ENCODE data around the gene MYG1. TPM values are rescaled to one million over a fixed set of nuclear protein-coding genes. Genes with fewer than 3 reads are reported as not detected.

Gene MYG1
- total RNA-seq, 1 experiment from 2014 or later = 89.9 TPM

DNA sequence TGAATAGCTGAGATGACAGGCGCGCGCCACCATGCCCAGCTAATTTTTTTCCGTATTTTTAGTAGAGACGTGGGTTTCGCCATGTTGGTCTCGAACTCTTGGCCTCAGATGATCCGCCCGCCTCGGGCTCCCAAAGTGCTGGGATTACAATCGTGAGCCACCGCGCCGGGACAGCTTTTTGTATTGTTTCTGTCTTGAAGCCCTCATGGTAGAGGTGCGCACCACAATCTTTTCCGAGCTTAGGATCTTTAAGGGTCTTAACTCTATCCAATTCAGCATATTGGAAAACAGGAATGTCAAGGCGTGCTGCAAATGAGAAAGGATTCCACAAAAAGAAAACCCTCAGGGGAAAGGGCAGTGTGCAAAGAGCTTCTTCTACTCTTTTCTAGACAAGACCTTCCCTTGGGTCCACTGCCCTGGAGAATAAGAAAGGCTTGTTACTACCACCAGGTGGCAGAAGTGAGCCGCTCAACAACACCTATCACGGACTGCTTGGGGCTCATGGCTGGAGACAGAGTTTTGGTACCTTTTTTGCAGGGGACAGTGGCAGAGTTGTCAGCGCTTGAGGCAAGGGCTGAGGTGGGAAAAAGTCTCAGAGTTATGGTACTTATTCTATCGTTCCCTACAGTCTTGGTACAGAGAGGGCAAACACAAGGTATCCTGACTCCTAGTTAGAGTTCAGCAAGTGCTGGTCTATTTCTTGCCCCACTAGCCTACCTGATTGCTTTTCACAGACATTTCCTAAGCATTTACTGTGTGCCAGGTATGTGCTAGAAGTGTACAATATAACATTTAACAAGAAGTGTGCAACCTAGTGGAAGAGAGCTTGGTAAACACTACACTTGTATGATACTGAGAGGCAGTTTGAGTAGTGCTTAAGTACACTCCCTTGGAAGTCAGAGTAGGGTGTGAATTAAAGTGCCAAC lies 53.1 kb downstream of the MYG1 start:
- no peaks in the 10 kb centered on the region for H3K79me2 ChIP-seq (ENCODE audit: low read length)
- H3K9me3 ChIP-seq (ENCODE audit: low read length) = no peaks in the 10 kb centered on the region
- no peak for TF ChIP-seq EZH2 (IDR thresholded peaks at IDR 0.05; ENCODE audit: low read length, unreplicated experiment)
- peak; percentile 92 for TF ChIP-seq CTCF (conservative IDR thresholded peaks at IDR 0.05; ENCODE audit: low read depth, low read length)
- H4K20me1 ChIP-seq (ENCODE audit: low read length) = no peaks in the 10 kb centered on the region
- H3K27me3 ChIP-seq (ENCODE audit: low read length) = no peaks in the 10 kb centered on the region
- no TSS peak for BruUV-seq (replicated peaks)
- POLR2A ChIA-PET (ENCODE audit: unreplicated experiment) = interaction anchor here (0.6 kb wide), 2 partner anchors 26 to 76 kb away, joined by 3 read pairs; no protein-coding TSS in a partner anchor
- no peaks in the 10 kb centered on the region for H3K9me2 ChIP-seq (replicated peaks; ENCODE audit: low read length)
- H3K9ac ChIP-seq (ENCODE audit: low read length) = no peak overlapping the region
- ATAC-seq = peak; percentile 99
- no peak overlapping the region for H3K4me3 ChIP-seq (ENCODE audit: low read length)
- peaks cover 6% of the 10 kb centered on the region for H3K4me1 ChIP-seq (ENCODE audit: insufficient read depth, low read length)
- peak overlapping the region; percentile 77 for H2AFZ ChIP-seq (ENCODE audit: low read length)
- peak; percentile 93 for DNase-seq
- H3K27ac ChIP-seq (ENCODE audit: low read length) = no peak overlapping the region
- CTCF ChIA-PET = interaction anchor here (0.6 to 2.1 kb wide), 13 partner anchors 10 to 156 kb away, joined by 3 to 30 read pairs (median 5); partner anchors contain the start of genes AAAS and SP1
- H3F3A ChIP-seq (ENCODE audit: low read length, unreplicated experiment) = no peaks in the 10 kb centered on the region
- H3K4me2 ChIP-seq (ENCODE audit: low read length) = no peak overlapping the region
- intact Hi-C loops (cut with micrococcal nuclease) = loop anchor here (1.0 kb wide), 2 partner anchors 30 to 69 kb away; no protein-coding TSS in a partner anchor
- H3K36me3 ChIP-seq (ENCODE audit: low read depth, low read length) = no peaks in the 10 kb centered on the region

GRCh38 chr12:53353257-53353655 lies 53.8 kb downstream of the MYG1 start:
- ChIA-PET POLR2A (ENCODE audit: unreplicated experiment) (no interaction called here), CTCF (interaction anchor here (0.6 to 2.1 kb wide), 4 partner anchors 29 to 156 kb away, joined by 3 to 30 read pairs (median 12); partner anchors contain the start of gene AAAS)
- Histone ChIP-seq H2AFZ (ENCODE audit: low read length) (peak overlapping the region; percentile 77; the same call in 1 of the 2 replicates), H3K27ac (ENCODE audit: low read length) (no peak overlapping the region), H3K4me3 (ENCODE audit: low read length) (no peak overlapping the region), H4K20me1 (ENCODE audit: low read length) (no peaks in the 10 kb centered on the region), H3K4me1 (ENCODE audit: insufficient read depth, low read length) (peaks cover 6% of the 10 kb centered on the region), H3K9me3 (ENCODE audit: low read length) (no peaks in the 10 kb centered on the region), H3K36me3 (ENCODE audit: low read depth, low read length) (no peaks in the 10 kb centered on the region), H3K27me3 (ENCODE audit: low read length) (no peaks in the 10 kb centered on the region), H3F3A (ENCODE audit: low read length, unreplicated experiment) (no peaks in the 10 kb centered on the region), H3K9me2 (replicated peaks; ENCODE audit: low read length) (no peaks in the 10 kb centered on the region), H3K9ac (ENCODE audit: low read length) (no peak overlapping the region), H3K79me2 (ENCODE audit: low read length) (no peaks in the 10 kb centered on the region), H3K4me2 (ENCODE audit: low read length) (no peak overlapping the region)
- intact Hi-C loops (cut with micrococcal nuclease) = no loop called here
- DNase-seq (no peak), ATAC-seq (0 out of 2 replicates have a peak, but pooled peaks have one; percentile 7)
- TF ChIP-seq EZH2 (IDR thresholded peaks at IDR 0.05; ENCODE audit: low read length, unreplicated experiment) = no peak
- TF ChIP-seq CTCF (conservative IDR thresholded peaks at IDR 0.05; ENCODE audit: low read depth, low read length) = no peak
- no peak for TF ChIP-seq EZH2phosphoT487 (IDR thresholded peaks at IDR 0.05; ENCODE audit: borderline replicate concordance, low read length)
- no TSS peak for BruUV-seq (replicated peaks)

Measured in PC-3 (cell line).